K562 (cell line): ENCODE results near the gene IRX2. TPM values are rescaled to one million over a fixed set of nuclear protein-coding genes. Genes with fewer than 3 reads are reported as not detected.

Experiments used
- ATAC-seq: fragments of 200-7000 bp; cut with Tn5 transposase; 3 replicates; pipeline ENCODE4 v1.9.1; 2020; ENCODE audit warnings: moderate library complexity
- BruUV-seq: library from RNA; stranded (reverse); fragments of 400-500 nt; replicated peaks from 2 replicates; lab custom pipeline; 2021; lab: Mats Ljungman, UMichigan
- CTCF ChIA-PET: fragments of 300-600 bp; formaldehyde crosslinking; extraction: SDS; loops from one replicate; lab custom pipeline; 2021; ENCODE audit warnings: low intra/inter-chr PET ratio; lab: Yijun Ruan, JAX
- POLR2A ChIA-PET: fragments of 300-600, 350-650 bp; sonication (Branson Sonifier 250); formaldehyde crosslinking; extraction: SDS; loops from one replicate; lab custom pipeline; 2021; ENCODE audit warnings: antibody characterized with exemption, inconsistent platforms; lab: Yijun Ruan, JAX
- DNase-seq, 4 experiments: peaks; one replicate each; pipeline versions ENCODE4 v3.0.0 to v3.0.0-alpha.2; 2011 to 2018; ENCODE audit warnings: low spot score in 3 of 4, mixed read lengths in 3 of 4; ENCODE audit errors: extremely low read depth in 1 of 4
- FAIRE-seq: peaks from 2 replicates; lab custom pipeline; 2011; peaks lifted over from hg19 to GRCh38; lab: Jason Lieb, UNC
- H2AFZ ChIP-seq: 2 replicates; pipeline ENCODE4 v1.6.0; 2011; ENCODE audit warnings: low read depth, low read length, control low read depth, inconsistent platforms
- H3K27ac ChIP-seq: fragments of 200-600 bp; 3 replicates; pipeline ENCODE4 v1.8.0; 2011; ENCODE audit warnings: low read depth, mild to moderate bottlenecking, control low read depth, inconsistent platforms, low read length, moderate library complexity, mixed read lengths; ENCODE audit errors: extremely low read depth
- H3K27me3 ChIP-seq, 2 experiments: fragments of 300-600 bp in 1 of 2; 2 replicates in 1 of 2; 3 replicates in 1 of 2; pipeline versions ENCODE4 v1.6.0 to v1.8.0; 2011; ENCODE audit warnings: inconsistent platforms in 2 of 2, low read length in 2 of 2, mild to moderate bottlenecking in 1 of 2, mixed read lengths in 1 of 2, moderate library complexity in 1 of 2; ENCODE audit not compliant: control insufficient read depth in 2 of 2, insufficient read depth in 2 of 2
- H3K36me3 ChIP-seq: fragments of 300-600 bp; 3 replicates; pipeline ENCODE4 v1.8.0; 2011; ENCODE audit warnings: mild to moderate bottlenecking, low read length, inconsistent platforms; ENCODE audit not compliant: control insufficient read depth, insufficient read depth
- H3K4me1 ChIP-seq, 2 experiments: fragments of 200-600 bp in 1 of 2; replicated peaks in 1 of 2; 2 replicates in 1 of 2; 3 replicates in 1 of 2; pipeline versions ENCODE4 v1.5.1 to v1.8.0; 2011; ENCODE audit warnings: inconsistent platforms in 2 of 2, low read length in 2 of 2, mild to moderate bottlenecking in 1 of 2, mixed read lengths in 1 of 2, moderate library complexity in 1 of 2; ENCODE audit not compliant: control insufficient read depth in 2 of 2, insufficient read depth in 2 of 2
- H3K4me2 ChIP-seq: 2 replicates; pipeline ENCODE4 v1.6.1; 2011; ENCODE audit warnings: low read length, control low read depth, inconsistent platforms, mixed read lengths; ENCODE audit not compliant: insufficient read depth
- H3K4me3 ChIP-seq: fragments of 200-600 bp; sonication (generic), shearing (Covaris generic); 2 replicates; pipeline ENCODE4 v1.5.1; 2016; ENCODE audit warnings: control low read depth, inconsistent platforms
- H3K79me2 ChIP-seq: fragments of 200-600 bp; 3 replicates; pipeline ENCODE4 v1.8.0; 2011; ENCODE audit warnings: low read length, inconsistent platforms; ENCODE audit not compliant: control insufficient read depth, insufficient read depth
- H3K9ac ChIP-seq, 2 experiments: 2 replicates each; pipeline versions ENCODE4 v1.6.0 to v1.6.1; 2011; ENCODE audit warnings: low read depth in 2 of 2, low read length in 2 of 2, control low read depth in 1 of 2, inconsistent platforms in 1 of 2, mild to moderate bottlenecking in 1 of 2, mixed read lengths in 1 of 2; ENCODE audit not compliant: insufficient read depth in 1 of 2
- H3K9me1 ChIP-seq: one replicate; pipeline ENCODE4 v1.6.0; 2011; ENCODE audit warnings: inconsistent platforms, mild to moderate bottlenecking, low read length, moderate library complexity; ENCODE audit not compliant: control insufficient read depth, insufficient read depth
- H3K9me3 ChIP-seq: replicated peaks from 2 replicates; pipeline ENCODE4 v1.5.1; 2011; ENCODE audit warnings: low read depth, low read length, inconsistent platforms; ENCODE audit not compliant: control insufficient read depth, insufficient read depth
- H4K20me1 ChIP-seq: replicated peaks from 2 replicates; pipeline ENCODE4 v1.6.1; 2011; ENCODE audit warnings: low read length, inconsistent platforms, mixed read lengths; ENCODE audit not compliant: control insufficient read depth, insufficient read depth
- KAT8 ChIP-seq: fragments of 450-650 bp; IDR thresholded peaks from 2 replicates; pipeline ENCODE4 v1.6.1; 2016; ENCODE audit warnings: low read depth, mild to moderate bottlenecking
- MAX ChIP-seq: sonication (generic); formaldehyde crosslinking; IDR thresholded peaks from 2 replicates; pipeline ENCODE4 v1.9.0; 2022; ENCODE audit warnings: mild to moderate bottlenecking, missing genetic modification reagents
- NCOA1 ChIP-seq: fragments of 450-650 bp; IDR thresholded peaks from 2 replicates; pipeline ENCODE4 v1.6.1; 2016; ENCODE audit warnings: low read depth
- NCOA6 ChIP-seq: fragments of 450-650 bp; IDR thresholded peaks from 2 replicates; pipeline ENCODE4 v1.6.1; 2017; ENCODE audit warnings: mild to moderate bottlenecking
- NR4A1 ChIP-seq, 2 experiments: fragments of 250-450 bp in 1 of 2; fragments of 450-650 bp in 1 of 2; sonication (Bioruptor Pico) in 1 of 2; IDR thresholded peaks; 2 replicates each; pipeline versions ENCODE4 v1.4.0 to v1.6.1; 2016 to 2020; ENCODE audit warnings: mild to moderate bottlenecking in 2 of 2, missing compliant biosample characterization in 1 of 2, missing genetic modification characterization in 1 of 2, moderate library complexity in 1 of 2
- RB1 ChIP-seq: fragments of 450-650 bp; IDR thresholded peaks from 2 replicates; pipeline ENCODE4 v1.6.1; 2017; ENCODE audit warnings: low read depth, mild to moderate bottlenecking
- ZNF282 ChIP-seq: sonication (generic); formaldehyde crosslinking; IDR thresholded peaks from 2 replicates; pipeline ENCODE4 v1.8.1; 2023; ENCODE audit warnings: missing genetic modification reagents
- WGBS: fragments of 100-300 bp; shearing (Covaris generic); methylation state at CpG from one replicate; pipeline ENCODE4 v1.1.6; 2016; ENCODE audit warnings: low coverage, mixed read lengths; ENCODE audit not compliant: insufficient coverage; ENCODE audit errors: missing lambda C conversion rate; 5-methylcytosine and 5-hydroxymethylcytosine counted together
- in situ Hi-C: fragments of 300-500 bp; cut with MboI; formaldehyde crosslinking; loops from 4 replicates; pipeline ENCODE4 v1.15.0; 2018; ENCODE audit warnings: inconsistent platforms, mixed read lengths
- intact Hi-C: fragments of 100-400 bp; cut with micrococcal nuclease; formaldehyde crosslinking; loops from 2 replicates; pipeline ENCODE4 v1.14.2; 2022
- polyA plus RNA-seq, 8 experiments: library from polyadenylated mRNA; depleted of rRNA in 4 of 8; stranded (reverse) in 5 of 8; unstranded in 3 of 8; fragments of >200 nt; fragmentation: Nextera tagmentation in 2 of 8; fragmentation: Illumina TruSeq in 1 of 8; extraction: Ambion mirVana in 2 of 8; extraction: Trizol in 1 of 8; gene quantifications; 2 replicates each; pipeline versions ENCODE4 v1.2.1 to v1.2.3, GENCODE V29; 2011 to 2014; ENCODE audit warnings: inconsistent platforms in 1 of 8, missing spikeins in 1 of 8
- total RNA-seq, 7 experiments: library from RNA; depleted of rRNA in 6 of 7; stranded (reverse); fragments of >200 nt in 6 of 7; fragmentation: Illumina TruSeq in 2 of 7; extraction: Trizol in 2 of 7; gene quantifications; 2 replicates each; pipeline versions ENCODE4 v1.2.1 to v1.2.3, GENCODE V29; 2011 to 2021; ENCODE audit warnings: low replicate concordance in 1 of 7
- TF ChIP-seq, protein P1 (sequence below): fragments of 250-450 bp; sonication (Bioruptor Pico); IDR thresholded peaks from 2 replicates; pipeline ENCODE4 v1.4.0; 2020; ENCODE audit warnings: mild to moderate bottlenecking, moderate library complexity

The IRX2 gene
- total and polyA plus RNA-seq, 9 of the 15 experiments (the other 6 are each of a cell fraction or from before 2014, with no cell fraction given): 0.13 TPM; not detected in 8

DNA sequence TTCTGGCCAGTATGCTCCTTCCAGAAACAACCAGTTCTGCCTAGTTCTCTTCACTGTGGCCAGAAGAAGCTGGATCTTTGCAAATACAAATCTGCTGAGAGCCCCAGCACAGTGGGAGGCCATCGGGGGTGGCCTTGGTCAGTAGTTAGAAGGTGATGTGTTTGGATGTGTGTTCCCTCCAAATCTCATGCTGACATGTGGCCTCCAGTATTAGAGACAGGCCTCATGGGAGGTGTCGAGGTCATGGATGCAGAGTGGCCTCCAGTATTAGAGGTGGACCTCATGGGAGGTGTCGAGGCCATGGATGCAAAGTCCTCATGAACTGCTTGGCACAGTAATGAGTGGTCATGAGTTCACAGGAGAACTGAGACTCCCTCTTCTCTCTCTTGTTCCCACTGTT lies 7.6 kb upstream of the IRX2 start:
- no TSS peak for BruUV-seq
- FAIRE-seq (no peak), ATAC-seq (no peak), DNase-seq (no peak)
- WGBS: 3% methylated on average over 3 of the region's 3 CpGs
- in situ Hi-C loops (no loop called here), intact Hi-C loops (no loop called here)
- Histone ChIP-seq H3K36me3 (no peaks in the 10 kb centered on the region), H3K27me3 (peaks cover 23 to 50% of the 10 kb centered on the region in 2 experiments; a peak in 3 of 5 replicates), H3K9ac (no peak overlapping the region), H3K9me1 (no peaks in the 10 kb centered on the region), H3K79me2 (no peaks in the 10 kb centered on the region), H4K20me1 (no peaks in the 10 kb centered on the region), H3K27ac (no peak overlapping the region), H3K4me3 (no peak overlapping the region), H3K9me3 (no peaks in the 10 kb centered on the region), H3K4me1 (peaks cover 0 to 6% of the 10 kb centered on the region in 2 experiments; a peak in 1 of 5 replicates), H2AFZ (no peak overlapping the region), H3K4me2 (no peak overlapping the region)
- no peak for TF ChIP-seq ZNF282
- POLR2A ChIA-PET: interaction anchor here (0.7 kb wide), 1 partner anchor 469 kb away, joined by 3 read pairs; no protein-coding TSS in a partner anchor
- CTCF ChIA-PET: no interaction called here

DNA sequence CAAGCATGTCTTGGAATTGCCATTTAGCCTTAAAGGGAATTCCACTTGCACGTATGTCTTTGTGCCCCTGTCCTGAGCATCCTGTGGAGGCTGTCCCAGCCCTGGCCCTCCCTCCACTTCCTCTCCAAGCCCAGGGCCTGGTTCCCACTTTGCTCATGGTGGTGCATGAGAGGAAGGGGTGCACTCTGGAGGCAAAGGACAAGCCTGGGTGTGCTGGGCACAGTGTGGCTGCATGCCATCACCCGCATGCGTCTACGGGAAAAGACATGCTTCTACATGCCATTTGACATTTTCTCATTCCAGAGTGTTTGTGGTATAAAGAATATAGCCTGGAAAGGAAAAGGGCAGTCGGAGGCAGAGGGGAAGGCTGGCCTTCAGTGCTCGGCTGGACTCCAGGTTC lies 7.2 kb upstream of the IRX2 start:
- no peaks in the 10 kb centered on the region for H3K79me2 ChIP-seq
- H3K9me3 ChIP-seq: no peaks in the 10 kb centered on the region
- WGBS: 0% methylated on average over 5 of the region's 6 CpGs
- no peak overlapping the region for H2AFZ ChIP-seq
- H3K36me3 ChIP-seq: no peaks in the 10 kb centered on the region
- peaks cover 23 to 52% of the 10 kb centered on the region in 2 experiments; a peak in 3 of 5 replicates for H3K27me3 ChIP-seq
- ATAC-seq (no peak), FAIRE-seq (no peak), DNase-seq (no peak)
- no peak overlapping the region for H3K27ac ChIP-seq
- no peak for TF ChIP-seq NCOA1
- TF ChIP-seq NR4A1 (CRISPR knock-in tag; IDR thresholded peaks at IDR 0.05): no peak
- TF ChIP-seq NR4A1 (tag; IDR thresholded peaks at IDR 0.05): no peak
- no peak for TF ChIP-seq MAX (CRISPR knock-in tag)
- no peak for TF ChIP-seq RB1
- TF ChIP-seq NCOA6: no peak
- TF ChIP-seq, protein P1, sequence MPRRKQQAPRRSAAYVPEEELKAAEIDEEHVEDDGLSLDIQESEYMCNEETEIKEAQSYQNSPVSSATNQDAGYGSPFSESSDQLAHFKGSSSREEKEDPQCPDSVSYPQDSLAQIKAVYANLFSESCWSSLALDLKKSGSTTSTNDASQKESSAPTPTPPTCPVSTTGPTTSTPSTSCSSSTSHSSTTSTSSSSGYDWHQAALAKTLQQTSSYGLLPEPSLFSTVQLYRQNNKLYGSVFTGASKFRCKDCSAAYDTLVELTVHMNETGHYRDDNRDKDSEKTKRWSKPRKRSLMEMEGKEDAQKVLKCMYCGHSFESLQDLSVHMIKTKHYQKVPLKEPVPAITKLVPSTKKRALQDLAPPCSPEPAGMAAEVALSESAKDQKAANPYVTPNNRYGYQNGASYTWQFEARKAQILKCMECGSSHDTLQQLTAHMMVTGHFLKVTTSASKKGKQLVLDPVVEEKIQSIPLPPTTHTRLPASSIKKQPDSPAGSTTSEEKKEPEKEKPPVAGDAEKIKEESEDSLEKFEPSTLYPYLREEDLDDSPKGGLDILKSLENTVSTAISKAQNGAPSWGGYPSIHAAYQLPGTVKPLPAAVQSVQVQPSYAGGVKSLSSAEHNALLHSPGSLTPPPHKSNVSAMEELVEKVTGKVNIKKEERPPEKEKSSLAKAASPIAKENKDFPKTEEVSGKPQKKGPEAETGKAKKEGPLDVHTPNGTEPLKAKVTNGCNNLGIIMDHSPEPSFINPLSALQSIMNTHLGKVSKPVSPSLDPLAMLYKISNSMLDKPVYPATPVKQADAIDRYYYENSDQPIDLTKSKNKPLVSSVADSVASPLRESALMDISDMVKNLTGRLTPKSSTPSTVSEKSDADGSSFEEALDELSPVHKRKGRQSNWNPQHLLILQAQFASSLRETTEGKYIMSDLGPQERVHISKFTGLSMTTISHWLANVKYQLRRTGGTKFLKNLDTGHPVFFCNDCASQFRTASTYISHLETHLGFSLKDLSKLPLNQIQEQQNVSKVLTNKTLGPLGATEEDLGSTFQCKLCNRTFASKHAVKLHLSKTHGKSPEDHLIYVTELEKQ (CRISPR knock-in tag): no peak
- no peak for TF ChIP-seq KAT8
- in situ Hi-C loops: no loop called here
- H3K4me1 ChIP-seq: peaks cover 0 to 6% of the 10 kb centered on the region in 2 experiments; a peak in 1 of 5 replicates
- H3K9me1 ChIP-seq: no peaks in the 10 kb centered on the region
- H3K4me2 ChIP-seq: no peak overlapping the region
- no TSS peak for BruUV-seq
- intact Hi-C loops: no loop called here
- ChIA-PET CTCF (no interaction called here), POLR2A (interaction anchor here (0.7 kb wide), 1 partner anchor 468 kb away, joined by 3 read pairs; no protein-coding TSS in a partner anchor)
- H4K20me1 ChIP-seq: no peaks in the 10 kb centered on the region
- H3K9ac ChIP-seq: no peak overlapping the region
- H3K4me3 ChIP-seq: no peak overlapping the region
